HepG2 (cell line): Measurements from ENCODE around the gene HSP90AB1. TPM values are rescaled to one million over a fixed set of nuclear protein-coding genes. Genes with fewer than 3 reads are reported as not detected.

Source experiments
- ATAC-seq: fragments of 200-7000 bp; cut with Tn5 transposase; 3 replicates; pipeline ENCODE4 v1.9.1; 2020; ENCODE audit warnings: mild to moderate bottlenecking, moderate library complexity
- BruUV-seq: library from RNA; stranded (reverse); fragments of 400-500 nt; replicated peaks from 2 replicates; lab custom pipeline; 2021; lab: Mats Ljungman, UMichigan
- CTCF ChIA-PET: fragments of 300-600 bp; formaldehyde crosslinking; extraction: SDS; loops from one replicate; lab custom pipeline; 2021; ENCODE audit warnings: low total read pairs, inconsistent platforms, low intra/inter-chr PET ratio; lab: Yijun Ruan, JAX
- POLR2A ChIA-PET: fragments of 350-600 bp; sonication (Branson Sonifier 250); formaldehyde crosslinking; loops from one replicate; lab custom pipeline; 2020; ENCODE audit warnings: antibody characterized with exemption, inconsistent platforms; lab: Yijun Ruan, JAX
- DNase-seq: peaks from one replicate; pipeline ENCODE4 v3.0.0-alpha.2; 2015; ENCODE audit warnings: low spot score
- FAIRE-seq: peaks from 3 replicates; lab custom pipeline; 2011; peaks lifted over from hg19 to GRCh38; lab: Jason Lieb, UNC
- H2AFZ ChIP-seq: one replicate; pipeline ENCODE4 v1.6.1; 2011; ENCODE audit warnings: low read length, inconsistent platforms
- H3K27ac ChIP-seq: fragments of 300-600 bp; 3 replicates; pipeline ENCODE4 v1.8.0; 2011; ENCODE audit warnings: mixed run types, mild to moderate bottlenecking, mixed read lengths, low read length, inconsistent platforms; ENCODE audit not compliant: insufficient read depth; ENCODE audit errors: extremely low read length
- H3K27me3 ChIP-seq, 2 experiments: fragments of 200-600 bp in 1 of 2; 2 replicates in 1 of 2; 3 replicates in 1 of 2; pipeline versions ENCODE4 v1.6.0 to v1.8.0; 2011; ENCODE audit warnings: low read length in 2 of 2, mild to moderate bottlenecking in 2 of 2, moderate library complexity in 2 of 2, inconsistent platforms in 1 of 2; ENCODE audit not compliant: insufficient read depth in 2 of 2, control insufficient read depth in 1 of 2
- H3K36me3 ChIP-seq, 2 experiments: fragments of 200-600 bp in 1 of 2; replicated peaks in 1 of 2; 2 replicates in 1 of 2; 3 replicates in 1 of 2; pipeline versions ENCODE4 v1.5.1 to v1.8.0; 2011; ENCODE audit warnings: low read length in 2 of 2, inconsistent platforms in 1 of 2; ENCODE audit not compliant: insufficient read depth in 2 of 2, control insufficient read depth in 1 of 2
- H3K4me1 ChIP-seq: 2 replicates; pipeline ENCODE4 v1.5.1; 2012; ENCODE audit warnings: low read length, inconsistent platforms; ENCODE audit not compliant: insufficient read depth
- H3K4me2 ChIP-seq: 2 replicates; pipeline ENCODE4 v1.6.0; 2011; ENCODE audit warnings: low read depth, low read length, inconsistent platforms
- H3K4me3 ChIP-seq, 3 experiments: fragments of 200-600 bp in 1 of 3; sonication (generic), shearing (Covaris generic) in 1 of 3; replicated peaks in 1 of 3; 2 replicates each; pipeline ENCODE4 v1.5.1; 2011 to 2016; ENCODE audit warnings: low read length in 3 of 3, inconsistent platforms in 2 of 3, low read depth in 2 of 3, mild to moderate bottlenecking in 2 of 3, control low read depth in 1 of 3, mixed read lengths in 1 of 3; ENCODE audit not compliant: insufficient read depth in 1 of 3
- H3K79me2 ChIP-seq: one replicate; pipeline ENCODE4 v1.6.1; 2011; ENCODE audit warnings: low read length, inconsistent platforms; ENCODE audit not compliant: insufficient read depth
- H3K9ac ChIP-seq: 2 replicates; pipeline ENCODE4 v1.6.0; 2011; ENCODE audit warnings: mild to moderate bottlenecking, low read depth, low read length, inconsistent platforms; ENCODE audit not compliant: insufficient read depth
- H3K9me3 ChIP-seq: 2 replicates; pipeline ENCODE4 v1.5.1; 2012; ENCODE audit warnings: mild to moderate bottlenecking, low read length
- H4K20me1 ChIP-seq: 2 replicates; pipeline ENCODE4 v1.6.0; 2011; ENCODE audit warnings: inconsistent platforms, mild to moderate bottlenecking, low read length, moderate library complexity; ENCODE audit not compliant: insufficient read depth
- KDM2A ChIP-seq: sonication (generic); formaldehyde crosslinking; IDR thresholded peaks from 2 replicates; pipeline ENCODE4 v1.4.0; 2020; ENCODE audit warnings: low read depth, missing genetic modification reagents, borderline replicate concordance
- RXRB ChIP-seq: IDR thresholded peaks from 2 replicates; pipeline ENCODE4 v1.6.1; 2016; ENCODE audit warnings: borderline replicate concordance, missing genetic modification reagents, missing compliant biosample characterization
- ZBTB38 ChIP-seq: sonication (generic); formaldehyde crosslinking; IDR thresholded peaks from 2 replicates; pipeline ENCODE4 v1.5.1; 2020; ENCODE audit warnings: mild to moderate bottlenecking, missing genetic modification reagents
- ZNF225 ChIP-seq: sonication (generic); formaldehyde crosslinking; IDR thresholded peaks from 2 replicates; pipeline ENCODE4 v1.4.0; 2020; ENCODE audit warnings: mild to moderate bottlenecking, missing genetic modification reagents
- WGBS: methylation state at CpG from one replicate; pipeline ENCODE4 v1.1.6; 2017; ENCODE audit warnings: low lambda C conversion rate; 5-methylcytosine and 5-hydroxymethylcytosine counted together
- in situ Hi-C: cut with HindIII; loops from 2 replicates; pipeline ENCODE4 v1.10.0; 2017; ENCODE audit warnings: low pct_unique_long_range_greater_than_20kb; ENCODE audit not compliant: extremely low pct_ligation_motif_present
- intact Hi-C: fragments of 100-400 bp; cut with micrococcal nuclease; formaldehyde crosslinking; loops from one replicate; pipeline ENCODE4 v1.10.0; 2022; ENCODE audit not compliant: unreplicated experiment
- polyA plus RNA-seq, 8 experiments: library from polyadenylated mRNA; depleted of rRNA in 3 of 8; stranded (reverse) in 7 of 8; unstranded in 1 of 8; fragments of >200 nt; fragmentation: Illumina TruSeq in 4 of 8; extraction: Trizol in 4 of 8; gene quantifications; 2 replicates each; pipeline versions ENCODE4 v1.2.1 to v1.2.3, GENCODE V29; 2011 to 2016; ENCODE audit warnings: low read depth in 4 of 8, missing spikeins in 1 of 8, mixed read lengths in 1 of 8; ENCODE audit not compliant: insufficient read depth in 1 of 8
- total RNA-seq, 5 experiments: library from RNA; depleted of rRNA; stranded (reverse); fragments of >200 nt; fragmentation: Illumina TruSeq; extraction: Trizol; gene quantifications; 2 replicates each; pipeline ENCODE4 v1.2.3, GENCODE V29; 2016; ENCODE audit warnings: low read depth in 1 of 5
- TF ChIP-seq, protein P1 (sequence below): sonication (generic); formaldehyde crosslinking; IDR thresholded peaks from 2 replicates; pipeline ENCODE4 v1.5.1; 2020; ENCODE audit warnings: mild to moderate bottlenecking, missing genetic modification reagents, borderline replicate concordance
- TF ChIP-seq, protein P2 (sequence below): IDR thresholded peaks from 2 replicates; pipeline ENCODE4 v1.6.1; 2016; ENCODE audit warnings: mild to moderate bottlenecking, missing biosample characterization, missing genetic modification reagents
- TF ChIP-seq, protein P3 (sequence below): sonication (generic); formaldehyde crosslinking; IDR thresholded peaks from 2 replicates; pipeline ENCODE4 v1.8.0; 2022; ENCODE audit warnings: missing genetic modification reagents, mild to moderate bottlenecking, borderline replicate concordance
- TF ChIP-seq, protein P4 (sequence below): sonication (generic); formaldehyde crosslinking; IDR thresholded peaks from 2 replicates; pipeline ENCODE4 v1.5.1; 2020; ENCODE audit warnings: mild to moderate bottlenecking, missing genetic modification reagents, moderate library complexity

HSP90AB1 gene
- total and polyA plus RNA-seq, 2 of the 13 experiments (the other 11 are each of a cell fraction or from before 2014, with no cell fraction given) = 1,325 to 1,472 TPM

DNA sequence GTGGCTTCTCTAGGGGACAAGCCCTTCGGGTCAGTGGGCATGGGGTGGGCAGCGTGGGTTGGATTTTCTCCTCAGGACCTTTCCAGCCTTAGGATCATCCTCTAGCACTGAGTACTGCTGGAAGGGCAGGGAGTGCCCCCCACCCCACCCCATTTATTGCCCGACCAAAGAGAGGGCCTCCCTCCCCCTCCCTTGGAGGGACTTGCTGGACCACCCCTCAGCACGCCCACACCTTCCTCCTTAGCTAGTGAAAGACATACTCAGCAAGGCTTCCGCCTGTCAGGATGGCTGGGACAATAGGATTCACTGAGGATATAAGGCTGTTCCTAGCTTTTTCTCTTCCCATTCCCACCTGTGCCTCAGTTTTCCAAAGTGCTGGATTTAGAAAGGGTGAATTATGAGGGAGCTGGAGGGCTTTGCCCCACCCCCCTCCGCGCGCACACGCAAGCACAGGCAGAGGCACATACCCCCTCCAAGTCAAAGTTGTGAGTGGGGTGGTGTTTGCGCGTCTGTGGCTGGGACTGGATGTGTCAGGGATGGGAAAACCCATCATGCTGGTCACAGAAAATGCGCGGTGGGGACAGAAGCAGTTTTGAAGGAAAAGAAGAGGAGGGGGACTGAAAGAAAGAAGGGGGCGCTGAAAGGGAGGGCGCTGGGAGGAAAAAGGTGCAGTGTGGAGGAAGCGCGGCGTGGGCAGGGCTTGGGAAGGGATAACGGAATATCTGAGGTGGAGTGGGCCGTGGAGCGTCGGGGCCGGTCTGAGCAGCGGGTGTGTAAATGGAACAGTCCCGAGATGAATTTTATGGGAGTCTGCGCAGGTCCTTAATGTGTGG, 24.2 kb upstream of the HSP90AB1 start:
- no peaks in the 10 kb centered on the region for H3K9me3 ChIP-seq
- H4K20me1 ChIP-seq = no peaks in the 10 kb centered on the region
- DNase-seq = no peak
- BruUV-seq = no TSS peak
- ATAC-seq = no peak
- intact Hi-C loops = no loop called here
- peak overlapping the region; percentile 46 to 76 (median 54) for H3K4me3 ChIP-seq
- H3K4me2 ChIP-seq = peak overlapping the region; percentile 92
- POLR2A ChIA-PET = interaction anchor here (0.7 to 4.4 kb wide), 11 partner anchors 12 to 66 kb away, joined by 3 to 61 read pairs (median 7); partner anchors contain the start of genes HSP90AB1 and SLC35B2
- H3K36me3 ChIP-seq = no peaks in the 10 kb centered on the region
- peaks cover 80% of the 10 kb centered on the region for H3K4me1 ChIP-seq
- WGBS = 48% methylated on average over 25 of the region's 26 CpGs
- H3K9ac ChIP-seq = peak overlapping the region; percentile 34; the same call in 1 of the 2 replicates
- H3K27ac ChIP-seq = no peak overlapping the region
- in situ Hi-C loops = loop anchor here (5.0 kb wide), 1 partner anchor 50 kb away; no protein-coding TSS in a partner anchor
- CTCF ChIA-PET = interaction anchor here (1.3 to 3.2 kb wide), 2 partner anchors 11 to 16 kb away, joined by 4 to 18 read pairs; no protein-coding TSS in a partner anchor
- H3K27me3 ChIP-seq = 0 out of 5 replicates have a peak, but pooled peaks cover 0 to 1% of the 10 kb centered on the region in 2 experiments
- FAIRE-seq = no peak
- H3K79me2 ChIP-seq = peaks cover 17% of the 10 kb centered on the region
- no peak overlapping the region for H2AFZ ChIP-seq
- TF ChIP-seq, protein P1, sequence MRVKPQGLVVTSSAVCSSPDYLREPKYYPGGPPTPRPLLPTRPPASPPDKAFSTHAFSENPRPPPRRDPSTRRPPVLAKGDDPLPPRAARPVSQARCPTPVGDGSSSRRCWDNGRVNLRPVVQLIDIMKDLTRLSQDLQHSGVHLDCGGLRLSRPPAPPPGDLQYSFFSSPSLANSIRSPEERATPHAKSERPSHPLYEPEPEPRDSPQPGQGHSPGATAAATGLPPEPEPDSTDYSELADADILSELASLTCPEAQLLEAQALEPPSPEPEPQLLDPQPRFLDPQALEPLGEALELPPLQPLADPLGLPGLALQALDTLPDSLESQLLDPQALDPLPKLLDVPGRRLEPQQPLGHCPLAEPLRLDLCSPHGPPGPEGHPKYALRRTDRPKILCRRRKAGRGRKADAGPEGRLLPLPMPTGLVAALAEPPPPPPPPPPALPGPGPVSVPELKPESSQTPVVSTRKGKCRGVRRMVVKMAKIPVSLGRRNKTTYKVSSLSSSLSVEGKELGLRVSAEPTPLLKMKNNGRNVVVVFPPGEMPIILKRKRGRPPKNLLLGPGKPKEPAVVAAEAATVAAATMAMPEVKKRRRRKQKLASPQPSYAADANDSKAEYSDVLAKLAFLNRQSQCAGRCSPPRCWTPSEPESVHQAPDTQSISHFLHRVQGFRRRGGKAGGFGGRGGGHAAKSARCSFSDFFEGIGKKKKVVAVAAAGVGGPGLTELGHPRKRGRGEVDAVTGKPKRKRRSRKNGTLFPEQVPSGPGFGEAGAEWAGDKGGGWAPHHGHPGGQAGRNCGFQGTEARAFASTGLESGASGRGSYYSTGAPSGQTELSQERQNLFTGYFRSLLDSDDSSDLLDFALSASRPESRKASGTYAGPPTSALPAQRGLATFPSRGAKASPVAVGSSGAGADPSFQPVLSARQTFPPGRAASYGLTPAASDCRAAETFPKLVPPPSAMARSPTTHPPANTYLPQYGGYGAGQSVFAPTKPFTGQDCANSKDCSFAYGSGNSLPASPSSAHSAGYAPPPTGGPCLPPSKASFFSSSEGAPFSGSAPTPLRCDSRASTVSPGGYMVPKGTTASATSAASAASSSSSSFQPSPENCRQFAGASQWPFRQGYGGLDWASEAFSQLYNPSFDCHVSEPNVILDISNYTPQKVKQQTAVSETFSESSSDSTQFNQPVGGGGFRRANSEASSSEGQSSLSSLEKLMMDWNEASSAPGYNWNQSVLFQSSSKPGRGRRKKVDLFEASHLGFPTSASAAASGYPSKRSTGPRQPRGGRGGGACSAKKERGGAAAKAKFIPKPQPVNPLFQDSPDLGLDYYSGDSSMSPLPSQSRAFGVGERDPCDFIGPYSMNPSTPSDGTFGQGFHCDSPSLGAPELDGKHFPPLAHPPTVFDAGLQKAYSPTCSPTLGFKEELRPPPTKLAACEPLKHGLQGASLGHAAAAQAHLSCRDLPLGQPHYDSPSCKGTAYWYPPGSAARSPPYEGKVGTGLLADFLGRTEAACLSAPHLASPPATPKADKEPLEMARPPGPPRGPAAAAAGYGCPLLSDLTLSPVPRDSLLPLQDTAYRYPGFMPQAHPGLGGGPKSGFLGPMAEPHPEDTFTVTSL (CRISPR knock-in tag) = 0 out of 2 replicates have a peak, but pooled peaks have one; percentile 17
- TF ChIP-seq ZNF225 (CRISPR knock-in tag) = 0 out of 2 replicates have a peak, but pooled peaks have one; percentile 30
- TF ChIP-seq, protein P2, sequence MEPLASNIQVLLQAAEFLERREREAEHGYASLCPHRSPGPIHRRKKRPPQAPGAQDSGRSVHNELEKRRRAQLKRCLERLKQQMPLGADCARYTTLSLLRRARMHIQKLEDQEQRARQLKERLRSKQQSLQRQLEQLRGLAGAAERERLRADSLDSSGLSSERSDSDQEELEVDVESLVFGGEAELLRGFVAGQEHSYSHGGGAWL (CRISPR knock-in tag) = no peak
- TF ChIP-seq KDM2A (CRISPR knock-in tag) = no peak
- TF ChIP-seq, protein P3, sequence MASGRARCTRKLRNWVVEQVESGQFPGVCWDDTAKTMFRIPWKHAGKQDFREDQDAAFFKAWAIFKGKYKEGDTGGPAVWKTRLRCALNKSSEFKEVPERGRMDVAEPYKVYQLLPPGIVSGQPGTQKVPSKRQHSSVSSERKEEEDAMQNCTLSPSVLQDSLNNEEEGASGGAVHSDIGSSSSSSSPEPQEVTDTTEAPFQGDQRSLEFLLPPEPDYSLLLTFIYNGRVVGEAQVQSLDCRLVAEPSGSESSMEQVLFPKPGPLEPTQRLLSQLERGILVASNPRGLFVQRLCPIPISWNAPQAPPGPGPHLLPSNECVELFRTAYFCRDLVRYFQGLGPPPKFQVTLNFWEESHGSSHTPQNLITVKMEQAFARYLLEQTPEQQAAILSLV = no peak
- TF ChIP-seq, protein P4, sequence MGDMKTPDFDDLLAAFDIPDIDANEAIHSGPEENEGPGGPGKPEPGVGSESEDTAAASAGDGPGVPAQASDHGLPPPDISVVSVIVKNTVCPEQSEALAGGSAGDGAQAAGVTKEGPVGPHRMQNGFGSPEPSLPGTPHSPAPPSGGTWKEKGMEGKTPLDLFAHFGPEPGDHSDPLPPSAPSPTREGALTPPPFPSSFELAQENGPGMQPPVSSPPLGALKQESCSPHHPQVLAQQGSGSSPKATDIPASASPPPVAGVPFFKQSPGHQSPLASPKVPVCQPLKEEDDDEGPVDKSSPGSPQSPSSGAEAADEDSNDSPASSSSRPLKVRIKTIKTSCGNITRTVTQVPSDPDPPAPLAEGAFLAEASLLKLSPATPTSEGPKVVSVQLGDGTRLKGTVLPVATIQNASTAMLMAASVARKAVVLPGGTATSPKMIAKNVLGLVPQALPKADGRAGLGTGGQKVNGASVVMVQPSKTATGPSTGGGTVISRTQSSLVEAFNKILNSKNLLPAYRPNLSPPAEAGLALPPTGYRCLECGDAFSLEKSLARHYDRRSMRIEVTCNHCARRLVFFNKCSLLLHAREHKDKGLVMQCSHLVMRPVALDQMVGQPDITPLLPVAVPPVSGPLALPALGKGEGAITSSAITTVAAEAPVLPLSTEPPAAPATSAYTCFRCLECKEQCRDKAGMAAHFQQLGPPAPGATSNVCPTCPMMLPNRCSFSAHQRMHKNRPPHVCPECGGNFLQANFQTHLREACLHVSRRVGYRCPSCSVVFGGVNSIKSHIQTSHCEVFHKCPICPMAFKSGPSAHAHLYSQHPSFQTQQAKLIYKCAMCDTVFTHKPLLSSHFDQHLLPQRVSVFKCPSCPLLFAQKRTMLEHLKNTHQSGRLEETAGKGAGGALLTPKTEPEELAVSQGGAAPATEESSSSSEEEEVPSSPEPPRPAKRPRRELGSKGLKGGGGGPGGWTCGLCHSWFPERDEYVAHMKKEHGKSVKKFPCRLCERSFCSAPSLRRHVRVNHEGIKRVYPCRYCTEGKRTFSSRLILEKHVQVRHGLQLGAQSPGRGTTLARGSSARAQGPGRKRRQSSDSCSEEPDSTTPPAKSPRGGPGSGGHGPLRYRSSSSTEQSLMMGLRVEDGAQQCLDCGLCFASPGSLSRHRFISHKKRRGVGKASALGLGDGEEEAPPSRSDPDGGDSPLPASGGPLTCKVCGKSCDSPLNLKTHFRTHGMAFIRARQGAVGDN (CRISPR knock-in tag) = no peak
- peak; percentile 75 for TF ChIP-seq ZBTB38 (CRISPR knock-in tag)
- TF ChIP-seq RXRB (CRISPR knock-in tag) = no peak
